Kidney capillary endothelial cell (primary cell): ENCODE measurements around the gene CTNNBL1.

Experiments used
- DNase-seq: peaks from one replicate; pipeline ENCODE4 v3.0.0-alpha.2; 2018; ENCODE audit warnings: low spot score

Gene CTNNBL1

GRCh38 chr20:37880726-37881591 is 187.1 kb downstream of the CTNNBL1 start:
- DNase-seq, result no peak

DNA sequence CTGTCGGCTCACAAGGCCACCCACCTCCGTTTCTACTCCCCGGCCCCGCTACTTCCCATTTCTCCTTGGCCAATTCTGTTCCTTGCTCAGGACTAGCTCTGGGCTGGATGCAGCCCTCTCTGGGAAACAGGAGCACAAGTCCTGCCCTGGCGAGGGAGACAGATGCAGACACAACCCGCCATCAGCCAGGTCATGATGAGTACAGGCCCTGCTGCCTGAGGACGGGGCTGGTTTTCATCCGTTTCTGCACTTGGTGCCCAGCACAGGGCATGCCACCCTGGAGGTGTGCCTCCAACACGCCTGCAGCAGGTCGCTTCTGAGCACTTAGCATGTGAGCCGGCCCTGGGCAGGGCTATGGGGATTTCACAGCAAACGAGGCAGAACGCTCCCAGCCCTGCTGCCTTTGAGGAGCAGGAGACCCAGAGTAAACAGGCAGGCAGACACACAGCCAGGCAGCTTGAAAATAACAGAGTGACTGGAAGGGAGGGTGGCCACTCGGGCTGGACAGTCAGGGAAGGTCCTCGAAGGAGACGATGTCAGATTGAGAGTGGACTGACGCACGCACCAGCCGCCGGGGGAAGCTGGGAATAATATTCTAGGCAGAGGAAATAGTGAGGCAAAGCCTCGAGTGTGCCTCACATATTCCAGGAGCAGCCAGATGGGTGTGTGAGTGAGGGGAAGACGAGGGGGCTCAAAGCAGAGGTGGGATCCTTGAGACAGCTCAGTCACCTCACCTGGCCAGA is 187.9 kb downstream of the CTNNBL1 start:
- DNase-seq, result no peak

- no peak for DNase-seq
Observed at GRCh38 chr20:37882961-37883712, 189.3 kb downstream of the CTNNBL1 start.

DNA sequence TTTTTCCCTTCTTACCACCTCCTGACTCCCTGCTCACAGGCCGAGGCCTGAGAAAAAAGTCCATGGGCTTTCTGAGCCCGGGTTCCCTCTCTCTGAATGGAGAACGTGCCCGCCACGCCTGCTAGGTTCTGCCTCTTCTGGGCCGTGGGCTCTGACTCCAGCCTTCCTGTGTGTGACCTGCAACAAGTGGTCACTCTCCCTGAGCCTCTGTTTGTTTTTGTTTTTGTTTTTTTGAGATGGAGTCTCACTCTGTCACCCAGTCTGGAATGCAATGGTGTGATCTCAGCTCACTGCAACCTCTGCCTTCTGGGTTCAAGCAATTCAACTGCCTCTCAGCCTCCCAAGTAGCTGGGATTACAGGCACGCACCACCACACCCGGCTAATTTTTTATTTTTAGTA is 191.2 kb downstream of the CTNNBL1 start:
- no peak for DNase-seq

DNA sequence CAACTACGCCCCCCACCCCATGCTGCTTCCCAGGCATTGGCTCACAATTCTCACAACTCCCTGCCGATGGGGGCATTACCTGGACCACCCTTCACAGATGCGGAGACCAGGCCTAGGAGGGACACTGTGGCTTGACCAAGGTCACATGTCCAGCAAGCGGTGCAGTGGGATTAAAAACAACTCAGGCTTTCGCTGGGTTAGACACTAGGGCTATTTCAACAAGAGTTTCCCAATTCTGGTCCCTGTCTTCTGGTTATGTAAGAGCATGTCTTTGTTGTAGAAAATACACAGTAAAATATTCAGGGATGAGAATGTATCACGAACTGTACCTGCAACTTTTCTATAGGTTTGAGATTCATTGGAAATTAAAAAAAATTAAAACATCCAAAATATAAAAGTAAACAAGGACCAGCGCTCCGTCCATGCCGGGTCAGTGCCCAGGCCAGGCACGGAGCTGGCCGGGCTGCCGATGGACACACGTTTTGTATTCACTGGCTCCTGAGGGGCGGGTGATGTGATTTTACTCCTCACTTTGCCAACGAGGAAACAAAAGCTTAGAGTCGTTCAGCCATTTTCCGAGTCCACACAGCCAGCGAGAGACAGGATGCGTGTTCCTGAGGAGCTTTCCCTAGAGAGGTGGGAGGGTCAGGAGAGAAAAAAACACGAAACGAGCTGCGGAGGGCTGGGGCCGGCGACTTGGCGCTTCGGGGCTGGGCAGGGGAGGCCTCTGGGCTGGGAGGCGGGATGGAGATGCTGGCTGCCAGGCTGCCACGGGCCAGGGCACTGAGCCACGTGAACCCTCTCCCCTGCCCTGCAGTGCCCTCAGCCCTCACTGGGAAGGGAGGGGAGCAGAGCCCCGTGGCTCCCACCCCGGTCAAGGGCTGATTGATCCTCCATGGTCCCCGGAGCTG is 192.0 kb downstream of the CTNNBL1 start:
- DNase-seq, result no peak

DNA sequence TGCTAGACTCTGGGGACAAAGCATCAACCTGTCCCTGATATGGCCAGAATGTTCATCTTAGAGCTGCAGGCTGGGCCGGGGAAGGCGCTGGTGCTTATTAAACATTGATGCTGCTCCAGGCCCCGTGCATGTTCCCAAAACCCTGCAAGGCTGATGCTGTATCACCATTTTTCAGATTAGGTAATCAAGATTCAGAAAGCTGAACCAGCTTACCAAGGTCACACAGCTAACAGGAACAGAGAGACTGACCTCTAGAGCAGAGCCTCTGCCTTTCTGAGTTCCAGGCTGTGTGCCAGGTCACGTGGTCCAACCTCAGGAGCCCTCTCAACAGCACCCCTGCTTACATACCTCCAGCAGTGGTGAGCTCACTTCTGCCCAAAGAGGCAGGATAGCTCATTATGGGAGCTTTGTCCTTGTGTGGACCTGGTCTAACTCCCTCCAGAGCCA is 193.0 kb downstream of the CTNNBL1 start:
- no peak for DNase-seq

GRCh38 chr20:37888641-37889040 is 194.8 kb downstream of the CTNNBL1 start:
- no peak for DNase-seq

DNA sequence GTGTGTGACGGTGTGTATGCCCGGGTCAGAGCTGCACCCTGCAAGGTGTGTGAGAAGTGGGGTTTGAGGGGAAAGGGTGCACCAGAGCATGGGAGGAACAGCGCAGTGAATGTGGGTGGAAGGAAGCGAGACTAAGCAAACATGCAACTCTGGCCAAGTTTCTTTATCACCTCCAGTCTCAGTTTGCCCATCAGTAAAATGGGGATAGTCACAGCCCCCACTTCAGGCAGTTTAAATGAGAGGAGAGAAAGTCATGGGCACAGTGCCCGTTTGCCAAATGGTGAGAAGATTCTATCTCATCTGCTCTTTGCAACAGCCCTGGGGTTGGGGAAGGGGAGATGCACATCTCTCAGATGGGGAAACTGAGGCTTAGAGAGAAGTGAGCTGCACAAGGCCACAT is 196.3 kb downstream of the CTNNBL1 start:
- no peak for DNase-seq

DNA sequence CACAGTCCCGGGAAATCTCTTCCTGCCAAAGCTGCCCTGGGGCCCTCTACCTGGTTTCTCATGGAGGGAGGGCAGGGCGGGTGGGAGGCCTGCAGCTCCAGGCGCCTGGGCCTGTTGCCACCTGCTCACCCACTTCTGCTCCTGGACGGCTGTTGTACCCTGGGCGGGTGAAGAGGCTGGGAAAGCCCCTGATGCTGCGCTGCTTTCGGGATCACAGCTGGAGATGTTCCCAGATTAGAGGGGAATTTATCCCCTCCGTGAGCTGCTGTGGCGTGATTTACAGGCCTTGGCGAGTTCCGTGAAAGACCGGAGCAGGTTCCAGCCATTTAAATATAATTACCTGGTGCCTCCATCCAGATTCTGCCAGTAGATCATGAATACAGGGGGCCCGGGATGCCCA is 196.8 kb downstream of the CTNNBL1 start:
- no peak for DNase-seq

DNA sequence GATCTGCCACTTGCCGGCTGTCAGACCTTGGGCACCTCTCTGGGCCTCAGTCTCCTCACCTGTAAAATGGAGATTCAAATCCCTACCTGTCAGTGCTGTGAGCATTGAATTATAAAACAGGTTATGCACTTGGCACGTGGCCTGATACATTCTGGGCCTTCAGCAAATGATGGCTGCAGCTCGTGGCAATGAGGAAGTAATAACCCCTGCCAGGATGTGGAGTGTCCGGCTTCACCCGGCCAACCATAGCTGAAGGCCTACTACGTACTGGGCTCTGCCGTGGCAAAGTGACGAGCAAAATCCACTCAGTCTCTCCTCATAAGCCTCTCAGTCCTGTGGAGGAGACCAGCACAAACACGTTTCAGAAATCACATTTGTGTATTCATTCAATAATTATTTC is 198.2 kb downstream of the CTNNBL1 start:
- no peak for DNase-seq

DNA sequence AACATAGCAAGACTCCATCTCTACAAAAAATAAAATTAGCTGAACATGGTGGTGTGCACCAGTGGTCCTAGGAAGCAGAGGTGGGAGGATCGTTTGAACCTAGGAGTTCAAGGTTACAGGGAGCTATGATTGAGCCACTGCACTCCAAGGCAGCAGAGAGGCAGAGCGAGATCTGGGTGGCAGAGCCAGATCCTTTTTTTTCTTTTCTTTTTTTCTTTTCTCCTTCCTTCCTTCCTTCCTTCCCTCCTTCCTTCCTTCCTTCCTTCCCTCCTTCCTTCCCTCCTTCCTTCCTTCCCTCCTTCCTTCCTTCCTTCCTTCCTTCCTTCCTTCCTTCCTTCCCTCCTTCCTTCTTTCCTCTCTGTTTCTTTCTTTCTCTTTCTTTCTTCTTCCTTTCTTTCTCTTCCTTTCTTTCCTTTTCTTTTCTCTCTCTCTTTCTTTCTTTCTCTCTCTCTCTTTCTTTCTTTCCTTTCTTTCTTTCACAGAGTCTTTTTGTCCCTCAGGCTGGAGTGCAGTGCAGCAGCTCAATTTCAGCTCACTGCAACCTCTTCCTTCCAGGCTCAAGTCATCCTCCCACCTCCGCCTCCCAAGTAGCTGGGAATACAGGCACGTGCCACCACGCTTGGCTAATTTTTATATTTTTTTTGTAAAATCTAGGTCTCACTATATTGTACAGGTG is 199.9 kb downstream of the CTNNBL1 start:
- no peak for DNase-seq

GRCh38 chr20:37894454-37894853 is 200.6 kb downstream of the CTNNBL1 start:
- DNase-seq, result no peak

GRCh38 chr20:37895166-37895565 is 201.3 kb downstream of the CTNNBL1 start:
- DNase-seq, result no peak

GRCh38 chr20:37896932-37897548 is 203.2 kb downstream of the CTNNBL1 start:
- no peak for DNase-seq

GRCh38 chr20:37898233-37899104 is 204.6 kb downstream of the CTNNBL1 start:
- no peak for DNase-seq

GRCh38 chr20:37899105-37900045 is 205.5 kb downstream of the CTNNBL1 start:
- no peak for DNase-seq

GRCh38 chr20:37901240-37901639 is 207.4 kb downstream of the CTNNBL1 start:
- no peak for DNase-seq
